HepG2 (cell line): ENCODE data around the gene N4BP2. TPM values are rescaled to one million over a fixed set of nuclear protein-coding genes. Genes with fewer than 3 reads are reported as not detected.

ENCODE experiments used
- HOXA3 ChIP-seq: sonication (generic); formaldehyde crosslinking; IDR thresholded peaks from 2 replicates; pipeline ENCODE4 v1.5.0; 2020; ENCODE audit warnings: missing genetic modification reagents
- MBD4 ChIP-seq: IDR thresholded peaks from 2 replicates; pipeline ENCODE4 v1.6.1; 2012; ENCODE audit warnings: low read length, inconsistent platforms, borderline replicate concordance
- SP2 ChIP-seq: sonication (generic); formaldehyde crosslinking; IDR thresholded peaks from 2 replicates; pipeline ENCODE4 v1.5.1; 2020; ENCODE audit warnings: mild to moderate bottlenecking, missing genetic modification reagents
- polyA plus RNA-seq, 8 experiments: library from polyadenylated mRNA; depleted of rRNA in 3 of 8; stranded (reverse) in 7 of 8; unstranded in 1 of 8; fragments of >200 nt; fragmentation: Illumina TruSeq in 4 of 8; extraction: Trizol in 4 of 8; gene quantifications; 2 replicates each; pipeline versions ENCODE4 v1.2.1 to v1.2.3, GENCODE V29; 2011 to 2016; ENCODE audit warnings: low read depth in 4 of 8, missing spikeins in 1 of 8, mixed read lengths in 1 of 8; ENCODE audit not compliant: insufficient read depth in 1 of 8
- total RNA-seq, 5 experiments: library from RNA; depleted of rRNA; stranded (reverse); fragments of >200 nt; fragmentation: Illumina TruSeq; extraction: Trizol; gene quantifications; 2 replicates each; pipeline ENCODE4 v1.2.3, GENCODE V29; 2016; ENCODE audit warnings: low read depth in 1 of 5
- TF ChIP-seq, protein P1 (sequence below): sonication (generic); formaldehyde crosslinking; IDR thresholded peaks from one replicate; pipeline ENCODE4 v1.5.1; 2020; ENCODE audit warnings: mild to moderate bottlenecking, missing genetic modification reagents; ENCODE audit errors: not compliant biosample characterization
- TF ChIP-seq, protein P2 (sequence below): sonication (generic); formaldehyde crosslinking; IDR thresholded peaks from 2 replicates; pipeline ENCODE4 v1.8.0; 2022; ENCODE audit warnings: mild to moderate bottlenecking, missing genetic modification reagents, moderate library complexity

Gene N4BP2
- total and polyA plus RNA-seq, 2 of the 13 experiments (the other 11 are each of a cell fraction or from before 2014, with no cell fraction given), result 5.6 to 12.9 TPM

DNA sequence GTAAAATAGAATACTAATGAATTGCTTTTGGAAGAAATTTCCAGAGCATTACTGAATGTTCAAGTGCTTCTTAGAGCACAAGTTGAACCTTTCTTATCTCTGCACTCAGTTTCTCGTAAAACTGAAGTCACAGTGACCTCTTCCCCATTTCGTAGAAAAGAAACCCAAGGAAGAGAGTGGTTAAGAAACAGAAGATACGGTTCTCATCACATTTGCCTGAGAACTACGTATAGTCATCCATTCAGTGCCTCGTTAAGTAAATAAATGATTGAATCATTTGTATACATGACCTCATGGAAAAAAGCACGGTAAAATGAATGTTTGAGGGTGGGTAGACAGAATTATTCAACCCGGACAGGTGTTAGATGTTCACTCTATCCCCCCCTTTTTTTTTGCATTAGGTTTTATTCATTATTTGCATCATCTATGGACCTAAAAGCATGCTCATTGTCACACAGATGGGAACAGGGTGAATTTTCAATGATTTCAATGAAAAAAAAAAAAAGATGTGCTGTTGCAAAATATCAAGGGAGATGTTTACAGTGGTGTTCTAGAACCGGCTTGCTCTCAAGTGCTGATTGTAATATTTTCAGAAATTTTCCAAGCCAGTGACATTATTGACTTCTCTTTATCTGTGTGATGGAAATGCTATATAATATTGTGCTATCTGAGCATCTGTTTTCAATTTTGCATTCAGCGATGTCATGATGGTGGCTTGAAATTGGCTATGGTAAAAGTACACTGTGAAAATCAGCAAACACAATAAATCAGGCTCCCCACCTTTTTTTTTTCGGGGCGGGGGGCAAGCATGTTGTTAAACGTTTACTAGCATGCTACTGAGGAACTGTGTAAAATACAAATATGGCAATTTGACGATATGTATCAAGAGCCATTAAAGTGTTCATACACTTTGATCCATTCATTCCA is 144.5 kb downstream of the N4BP2 start (continued):
- TF ChIP-seq, protein P1, sequence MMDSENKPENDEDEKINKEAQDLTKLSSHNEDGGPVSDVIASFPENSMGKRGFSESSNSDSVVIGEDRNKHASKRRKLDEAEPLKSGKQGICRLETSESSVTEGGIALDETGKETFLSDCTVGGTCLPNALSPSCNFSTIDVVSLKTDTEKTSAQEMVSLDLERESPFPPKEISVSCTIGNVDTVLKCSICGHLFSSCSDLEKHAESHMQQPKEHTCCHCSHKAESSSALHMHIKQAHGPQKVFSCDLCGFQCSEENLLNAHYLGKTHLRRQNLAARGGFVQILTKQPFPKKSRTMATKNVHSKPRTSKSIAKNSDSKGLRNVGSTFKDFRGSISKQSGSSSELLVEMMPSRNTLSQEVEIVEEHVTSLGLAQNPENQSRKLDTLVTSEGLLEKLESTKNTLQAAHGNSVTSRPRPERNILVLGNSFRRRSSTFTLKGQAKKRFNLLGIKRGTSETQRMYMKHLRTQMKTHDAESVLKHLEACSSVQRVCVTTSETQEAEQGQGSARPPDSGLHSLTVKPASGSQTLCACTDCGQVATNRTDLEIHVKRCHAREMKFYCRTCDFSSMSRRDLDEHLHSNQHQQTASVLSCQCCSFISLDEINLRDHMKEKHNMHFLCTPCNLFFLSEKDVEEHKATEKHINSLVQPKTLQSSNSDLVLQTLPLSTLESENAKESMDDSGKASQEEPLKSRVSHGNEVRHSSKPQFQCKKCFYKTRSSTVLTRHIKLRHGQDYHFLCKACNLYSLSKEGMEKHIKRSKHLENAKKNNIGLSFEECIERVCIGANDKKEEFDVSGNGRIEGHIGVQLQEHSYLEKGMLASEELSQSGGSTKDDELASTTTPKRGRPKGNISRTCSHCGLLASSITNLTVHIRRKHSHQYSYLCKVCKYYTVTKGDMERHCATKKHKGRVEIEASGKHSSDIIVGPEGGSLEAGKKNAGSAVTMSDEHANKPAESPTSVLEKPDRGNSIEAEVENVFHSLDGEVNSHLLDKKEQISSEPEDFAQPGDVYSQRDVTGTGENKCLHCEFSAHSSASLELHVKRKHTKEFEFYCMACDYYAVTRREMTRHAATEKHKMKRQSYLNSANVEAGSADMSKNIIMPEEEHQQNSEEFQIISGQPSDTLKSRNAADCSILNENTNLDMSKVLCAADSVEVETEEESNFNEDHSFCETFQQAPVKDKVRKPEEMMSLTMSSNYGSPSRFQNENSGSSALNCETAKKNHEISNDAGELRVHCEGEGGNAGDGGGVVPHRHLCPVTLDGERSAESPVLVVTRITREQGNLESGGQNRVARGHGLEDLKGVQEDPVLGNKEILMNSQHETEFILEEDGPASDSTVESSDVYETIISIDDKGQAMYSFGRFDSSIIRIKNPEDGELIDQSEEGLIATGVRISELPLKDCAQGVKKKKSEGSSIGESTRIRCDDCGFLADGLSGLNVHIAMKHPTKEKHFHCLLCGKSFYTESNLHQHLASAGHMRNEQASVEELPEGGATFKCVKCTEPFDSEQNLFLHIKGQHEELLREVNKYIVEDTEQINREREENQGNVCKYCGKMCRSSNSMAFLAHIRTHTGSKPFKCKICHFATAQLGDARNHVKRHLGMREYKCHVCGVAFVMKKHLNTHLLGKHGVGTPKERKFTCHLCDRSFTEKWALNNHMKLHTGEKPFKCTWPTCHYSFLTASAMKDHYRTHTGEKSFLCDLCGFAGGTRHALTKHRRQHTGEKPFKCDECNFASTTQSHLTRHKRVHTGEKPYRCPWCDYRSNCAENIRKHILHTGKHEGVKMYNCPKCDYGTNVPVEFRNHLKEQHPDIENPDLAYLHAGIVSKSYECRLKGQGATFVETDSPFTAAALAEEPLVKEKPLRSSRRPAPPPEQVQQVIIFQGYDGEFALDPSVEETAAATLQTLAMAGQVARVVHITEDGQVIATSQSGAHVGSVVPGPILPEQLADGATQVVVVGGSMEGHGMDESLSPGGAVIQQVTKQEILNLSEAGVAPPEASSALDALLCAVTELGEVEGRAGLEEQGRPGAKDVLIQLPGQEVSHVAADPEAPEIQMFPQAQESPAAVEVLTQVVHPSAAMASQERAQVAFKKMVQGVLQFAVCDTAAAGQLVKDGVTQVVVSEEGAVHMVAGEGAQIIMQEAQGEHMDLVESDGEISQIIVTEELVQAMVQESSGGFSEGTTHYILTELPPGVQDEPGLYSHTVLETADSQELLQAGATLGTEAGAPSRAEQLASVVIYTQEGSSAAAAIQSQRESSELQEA (CRISPR knock-in tag), result no peak
- no peak for TF ChIP-seq SP2 (CRISPR knock-in tag)
- no peak for TF ChIP-seq HOXA3 (CRISPR knock-in tag)
- TF ChIP-seq, protein P2, sequence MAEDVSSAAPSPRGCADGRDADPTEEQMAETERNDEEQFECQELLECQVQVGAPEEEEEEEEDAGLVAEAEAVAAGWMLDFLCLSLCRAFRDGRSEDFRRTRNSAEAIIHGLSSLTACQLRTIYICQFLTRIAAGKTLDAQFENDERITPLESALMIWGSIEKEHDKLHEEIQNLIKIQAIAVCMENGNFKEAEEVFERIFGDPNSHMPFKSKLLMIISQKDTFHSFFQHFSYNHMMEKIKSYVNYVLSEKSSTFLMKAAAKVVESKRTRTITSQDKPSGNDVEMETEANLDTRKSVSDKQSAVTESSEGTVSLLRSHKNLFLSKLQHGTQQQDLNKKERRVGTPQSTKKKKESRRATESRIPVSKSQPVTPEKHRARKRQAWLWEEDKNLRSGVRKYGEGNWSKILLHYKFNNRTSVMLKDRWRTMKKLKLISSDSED (CRISPR knock-in tag), result no peak
- TF ChIP-seq MBD4, result no peak
